Endothelial cell of umbilical vein (primary cell): ENCODE measurements around the gene CDK12. TPM values are rescaled to one million over a fixed set of nuclear protein-coding genes. Genes with fewer than 3 reads are reported as not detected.

Experiments used
- BruUV-seq: library from RNA; stranded (reverse); fragments of 400-500 nt; replicated peaks from 2 replicates; lab custom pipeline; 2021; lab: Mats Ljungman, UMichigan
- CTCF ChIA-PET: fragments of 300-600, 350-600 bp; sonication (Branson Sonifier 250); formaldehyde crosslinking; loops from one replicate; lab custom pipeline; 2021; ENCODE audit warnings: antibody characterized with exemption, inconsistent platforms; lab: Charles Lee
- POLR2A ChIA-PET: fragments of 300-600, 350-600 bp; sonication (Branson Sonifier 250); formaldehyde crosslinking; loops from one replicate; lab custom pipeline; 2021; ENCODE audit warnings: antibody characterized with exemption, inconsistent platforms; lab: Charles Lee
- DNase-seq: peaks from one replicate; pipeline ENCODE4 v3.0.0-alpha.2; 2011; ENCODE audit warnings: low read depth, low spot score
- FAIRE-seq: peaks from 2 replicates; lab custom pipeline; 2011; peaks lifted over from hg19 to GRCh38; lab: Jason Lieb, UNC
- H2AFZ ChIP-seq: 2 replicates; pipeline ENCODE4 v1.6.0; 2012; ENCODE audit warnings: low read depth, low read length, control low read depth, inconsistent platforms
- H3K27ac ChIP-seq: 2 replicates; pipeline ENCODE4 v1.5.1; 2011; ENCODE audit warnings: low read depth, mild to moderate bottlenecking, control low read depth, low read length, moderate library complexity; ENCODE audit not compliant: insufficient read depth
- H3K27me3 ChIP-seq, 2 experiments: 2 replicates each; pipeline versions ENCODE4 v1.6.0 to v1.6.1; 2011; ENCODE audit warnings: low read length in 2 of 2, mixed read lengths in 1 of 2; ENCODE audit not compliant: control insufficient read depth in 2 of 2, insufficient read depth in 2 of 2
- H3K36me3 ChIP-seq, 2 experiments: 2 replicates in 1 of 2; 3 replicates in 1 of 2; pipeline ENCODE4 v1.5.1; 2011; ENCODE audit warnings: low read length in 2 of 2, mild to moderate bottlenecking in 1 of 2, moderate library complexity in 1 of 2; ENCODE audit not compliant: control insufficient read depth in 2 of 2, insufficient read depth in 2 of 2; ENCODE audit errors: extremely low read depth in 1 of 2
- H3K4me1 ChIP-seq: 3 replicates; pipeline ENCODE4 v1.5.1; 2011; ENCODE audit warnings: mild to moderate bottlenecking, low read length; ENCODE audit not compliant: control insufficient read depth, insufficient read depth; ENCODE audit errors: extremely low read depth
- H3K4me2 ChIP-seq: 2 replicates; pipeline ENCODE4 v1.6.1; 2011; ENCODE audit warnings: low read length, control low read depth, mixed read lengths; ENCODE audit not compliant: insufficient read depth
- H3K4me3 ChIP-seq, 3 experiments: fragments of 200-600 bp in 1 of 3; sonication (generic), shearing (Covaris generic) in 1 of 3; replicated peaks in 1 of 3; 2 replicates each; pipeline ENCODE4 v1.5.1; 2011 to 2016; ENCODE audit warnings: control low read depth in 3 of 3, low read length in 3 of 3, mild to moderate bottlenecking in 2 of 3, inconsistent platforms in 1 of 3, low read depth in 1 of 3, moderate library complexity in 1 of 3; ENCODE audit not compliant: insufficient read depth in 1 of 3
- H3K79me2 ChIP-seq: 2 replicates; pipeline ENCODE4 v1.6.0; 2012; ENCODE audit warnings: low read length, inconsistent platforms; ENCODE audit not compliant: control insufficient read depth, insufficient read depth
- H3K9ac ChIP-seq: replicated peaks from 2 replicates; pipeline ENCODE3; 2011; ENCODE audit warnings: low read length, control low read depth; ENCODE audit not compliant: insufficient read depth; ENCODE audit errors: extremely low read depth
- H3K9me1 ChIP-seq: replicated peaks from 3 replicates; pipeline ENCODE4 v1.6.0; 2011; ENCODE audit warnings: mild to moderate bottlenecking, low read length; ENCODE audit not compliant: control insufficient read depth, insufficient read depth; ENCODE audit errors: extremely low read depth
- H3K9me3 ChIP-seq: replicated peaks from 2 replicates; pipeline ENCODE4 v1.5.1; 2012; ENCODE audit warnings: low read length, inconsistent platforms; ENCODE audit not compliant: control insufficient read depth, insufficient read depth
- H4K20me1 ChIP-seq: replicated peaks from 2 replicates; pipeline ENCODE3; 2011; ENCODE audit warnings: mild to moderate bottlenecking, low read length; ENCODE audit not compliant: control insufficient read depth, insufficient read depth; ENCODE audit errors: extremely low read depth
- EZH2 ChIP-seq: IDR thresholded peaks from 2 replicates; pipeline ENCODE4 v1.6.1; 2012; ENCODE audit warnings: borderline replicate concordance, low read depth, mild to moderate bottlenecking, moderate library complexity, low read length, inconsistent platforms; ENCODE audit not compliant: severe bottlenecking
- FOS ChIP-seq: IDR thresholded peaks from 2 replicates; pipeline ENCODE4 v1.6.1; 2011; ENCODE audit warnings: mild to moderate bottlenecking, low read length, moderate library complexity, borderline replicate concordance; ENCODE audit not compliant: insufficient read depth
- GATA2 ChIP-seq: IDR thresholded peaks from 2 replicates; pipeline ENCODE4 v1.7.0; 2011; ENCODE audit warnings: low read depth, mild to moderate bottlenecking, moderate library complexity, mixed read lengths, low read length; ENCODE audit not compliant: insufficient read length, insufficient read depth
- JUN ChIP-seq: IDR thresholded peaks from 2 replicates; pipeline ENCODE4 v1.6.1; 2011; ENCODE audit warnings: borderline replicate concordance, low read depth; ENCODE audit not compliant: insufficient read length, insufficient read depth
- MYC ChIP-seq: IDR thresholded peaks from one replicate; pipeline ENCODE4 v1.6.1; 2011; ENCODE audit warnings: mild to moderate bottlenecking, low read depth, low read length
- POLR2A ChIP-seq: IDR thresholded peaks from 2 replicates; pipeline ENCODE4 v1.6.1; 2012; ENCODE audit warnings: low read depth, mild to moderate bottlenecking, control low read depth, low read length
- POLR2AphosphoS5 ChIP-seq: IDR thresholded peaks from 2 replicates; pipeline ENCODE4 v1.6.1; 2012; ENCODE audit warnings: low read depth, mild to moderate bottlenecking, control low read depth, low read length, moderate library complexity; ENCODE audit not compliant: insufficient read depth
- dilution Hi-C: fragments of 300-500 bp; cut with MboI; formaldehyde crosslinking; loops from one replicate; pipeline ENCODE4 v1.15.0; 2019; ENCODE audit warnings: low sequenced_read_pairs; ENCODE audit not compliant: extremely low pct_ligation_motif_present
- intact Hi-C: fragments of 100-400 bp; cut with micrococcal nuclease; formaldehyde crosslinking; loops from one replicate; pipeline ENCODE4 v1.10.0; 2022
- polyA plus RNA-seq, 4 experiments: library from polyadenylated mRNA; depleted of rRNA in 3 of 4; stranded (reverse) in 3 of 4; unstranded in 1 of 4; fragments of >200 nt; gene quantifications; 2 replicates each; pipeline versions ENCODE4 v1.2.1 to v1.2.3, GENCODE V29; 2011 to 2012; ENCODE audit warnings: missing spikeins in 1 of 4
- total RNA-seq: library from RNA; stranded (reverse); gene quantifications from 2 replicates; pipeline ENCODE4 v1.2.3, GENCODE V29; 2021
- TF ChIP-seq, protein P1 (sequence below): IDR thresholded peaks from 2 replicates; pipeline ENCODE4 v1.6.1; 2011; ENCODE audit not compliant: insufficient read depth, insufficient read length
- TF ChIP-seq, protein P2 (sequence below), 2 donors: IDR thresholded peaks; 1 replicate in 1 of 2; 2 replicates in 1 of 2; pipeline ENCODE4 v1.5.1; 2011; ENCODE audit warnings: low read length in 2 of 2, mild to moderate bottlenecking in 2 of 2, moderate library complexity in 2 of 2, control low read depth in 1 of 2, inconsistent platforms in 1 of 2, low read depth in 1 of 2; ENCODE audit not compliant: insufficient read depth in 1 of 2; ENCODE audit errors: extremely low read depth in 1 of 2

CDK12 gene
- total and polyA plus RNA-seq, 2 donors (not counting 3 experiments of a cell fraction or from before 2014, with no cell fraction given): 14.2 to 55.4 TPM

DNA sequence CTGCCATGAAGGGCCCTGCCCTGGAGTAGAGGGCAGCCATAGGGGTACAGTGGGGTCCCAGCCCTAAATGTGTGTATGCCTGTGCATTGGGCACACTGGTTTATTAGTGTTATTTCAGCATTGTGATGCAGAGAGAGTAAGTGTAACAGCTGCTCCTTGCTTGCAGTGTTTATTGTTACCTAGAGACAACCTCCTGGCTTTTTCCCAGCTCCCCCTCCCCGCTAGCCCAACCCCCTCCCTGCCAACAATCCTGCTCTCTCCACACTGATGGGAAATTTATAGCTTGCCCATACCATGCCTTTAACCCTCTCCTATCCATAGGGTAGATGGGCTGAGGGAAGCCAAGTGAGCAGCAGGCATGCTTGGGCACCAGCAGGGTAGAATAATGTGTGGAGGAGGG lies 95.1 kb downstream of the CDK12 start:
- no peaks in the 10 kb centered on the region for H3K79me2 ChIP-seq
- H3K27me3 ChIP-seq: no peaks in the 10 kb centered on the region
- BruUV-seq: no TSS peak
- intact Hi-C loops: no loop called here
- no peak for FAIRE-seq
- H4K20me1 ChIP-seq: no peaks in the 10 kb centered on the region
- peaks cover 8% of the 10 kb centered on the region for H3K4me1 ChIP-seq
- no peaks in the 10 kb centered on the region for H3K9me1 ChIP-seq
- no peak for DNase-seq
- H3K4me2 ChIP-seq: no peak overlapping the region
- no peak overlapping the region for H2AFZ ChIP-seq
- TF ChIP-seq POLR2AphosphoS5: no peak
- no peak for TF ChIP-seq JUN
- no peak for TF ChIP-seq FOS
- no peak for TF ChIP-seq MYC
- TF ChIP-seq GATA2: no peak
- TF ChIP-seq, protein P1, sequence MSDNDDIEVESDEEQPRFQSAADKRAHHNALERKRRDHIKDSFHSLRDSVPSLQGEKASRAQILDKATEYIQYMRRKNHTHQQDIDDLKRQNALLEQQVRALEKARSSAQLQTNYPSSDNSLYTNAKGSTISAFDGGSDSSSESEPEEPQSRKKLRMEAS: no peak
- TF ChIP-seq, protein P2, sequence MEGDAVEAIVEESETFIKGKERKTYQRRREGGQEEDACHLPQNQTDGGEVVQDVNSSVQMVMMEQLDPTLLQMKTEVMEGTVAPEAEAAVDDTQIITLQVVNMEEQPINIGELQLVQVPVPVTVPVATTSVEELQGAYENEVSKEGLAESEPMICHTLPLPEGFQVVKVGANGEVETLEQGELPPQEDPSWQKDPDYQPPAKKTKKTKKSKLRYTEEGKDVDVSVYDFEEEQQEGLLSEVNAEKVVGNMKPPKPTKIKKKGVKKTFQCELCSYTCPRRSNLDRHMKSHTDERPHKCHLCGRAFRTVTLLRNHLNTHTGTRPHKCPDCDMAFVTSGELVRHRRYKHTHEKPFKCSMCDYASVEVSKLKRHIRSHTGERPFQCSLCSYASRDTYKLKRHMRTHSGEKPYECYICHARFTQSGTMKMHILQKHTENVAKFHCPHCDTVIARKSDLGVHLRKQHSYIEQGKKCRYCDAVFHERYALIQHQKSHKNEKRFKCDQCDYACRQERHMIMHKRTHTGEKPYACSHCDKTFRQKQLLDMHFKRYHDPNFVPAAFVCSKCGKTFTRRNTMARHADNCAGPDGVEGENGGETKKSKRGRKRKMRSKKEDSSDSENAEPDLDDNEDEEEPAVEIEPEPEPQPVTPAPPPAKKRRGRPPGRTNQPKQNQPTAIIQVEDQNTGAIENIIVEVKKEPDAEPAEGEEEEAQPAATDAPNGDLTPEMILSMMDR (IDR thresholded peaks at IDR 0.05; ENCODE audit: extremely low read depth in 1 of 2, insufficient read depth in 1 of 2, low read depth in 1 of 2, low read length in 2 of 2): no peak
- no peak for TF ChIP-seq POLR2A
- TF ChIP-seq EZH2: no peak
- no peak overlapping the region for H3K27ac ChIP-seq
- dilution Hi-C loops: no loop called here
- POLR2A ChIA-PET: no interaction called here
- peaks cover 0 to 9% of the 10 kb centered on the region in 2 experiments for H3K36me3 ChIP-seq
- H3K4me3 ChIP-seq: no peak overlapping the region
- CTCF ChIA-PET: interaction anchor here (1.7 to 3.3 kb wide), 3 partner anchors 8 to 65 kb away, joined by 7 to 18 read pairs (median 7); no protein-coding TSS in a partner anchor
- H3K9me3 ChIP-seq: no peaks in the 10 kb centered on the region
- H3K9ac ChIP-seq: no peak overlapping the region
